Measurements from ENCODE around the gene DEPDC7. TPM values are rescaled to one million over a fixed set of nuclear protein-coding genes. Genes with fewer than 3 reads are reported as not detected.
A peak's percentile ranks its signal among the peaks of the same experiment; 100 is the strongest.

DEPDC7 gene
- total and polyA plus RNA-seq, 9 of the 15 experiments (the other 6 are each of a cell fraction or from before 2014, with no cell fraction given): 5.4 to 19.9 (median 12.0) TPM

- TF ChIP-seq ZNF280B (CRISPR knock-in tag; IDR thresholded peaks at IDR 0.05) (no peak), ZFP30 (CRISPR knock-in tag; IDR thresholded peaks at IDR 0.05; ENCODE audit: borderline replicate concordance) (no peak), EZH2 (IDR thresholded peaks at IDR 0.05; ENCODE audit: borderline replicate concordance, low read depth, low read length) (no peak), RUNX1 (IDR thresholded peaks at IDR 0.05; ENCODE audit: low read depth) (no peak), TEAD1 (CRISPR knock-in tag; IDR thresholded peaks at IDR 0.05) (peak; percentile 58 to 64; a peak in 2 of 4 replicates), ZNF57 (CRISPR knock-in tag; IDR thresholded peaks at IDR 0.05) (no peak), ZBTB40 (IDR thresholded peaks at IDR 0.05) (peak; percentile 3), ZBTB40 (CRISPR knock-in tag; IDR thresholded peaks at IDR 0.05) (no peak), CBX5 (IDR thresholded peaks at IDR 0.05; ENCODE audit: borderline replicate concordance, low read depth) (no peak), SIRT6 (IDR thresholded peaks at IDR 0.05; ENCODE audit: low read depth, low read length) (no peak), NR0B1 (IDR thresholded peaks at IDR 0.05; ENCODE audit: partially characterized antibody) (no peak)
Measured at GRCh38 chr11:33015621-33016551, at the start of gene DEPDC7 (continued).
